ENCODE data around the gene USP54. TPM values are rescaled to one million over a fixed set of nuclear protein-coding genes. Genes with fewer than 3 reads are reported as not detected.

The USP54 gene
- total RNA-seq, 6 experiments from 2014 or later, result 1.5 to 5.7 (median 3.6) TPM

GRCh38 chr10:73494877-73495225, 96.3 kb downstream of the USP54 start:
- no peak for ATAC-seq
- H3K27ac ChIP-seq, result peak overlapping the region; percentile 77 to 90 (median 83)

GRCh38 chr10:73494213-73494612, 96.9 kb downstream of the USP54 start:
- WGBS (ENCODE audit: insufficient coverage, low coverage, low lambda C conversion rate, missing lambda C conversion rate), result 95% methylated on average over 14 of the region's 15 CpGs
- H3K4me3 ChIP-seq, result peak overlapping the region in 1 of 3 donors; percentile 85
- no peak for DNase-seq
- TF ChIP-seq CTCF (IDR thresholded peaks at IDR 0.05) (no peak), POLR2A (IDR thresholded peaks at IDR 0.05) (no peak)
- peaks cover 0 to 18% (median 9%) of the 10 kb centered on the region in 4 donors for H3K4me1 ChIP-seq
- H3K36me3 ChIP-seq, result no peaks in the 10 kb centered on the region
- H3K27ac ChIP-seq, result no peak overlapping the region
- no peaks in the 10 kb centered on the region for H3K9me3 ChIP-seq
- H3K27me3 ChIP-seq, result no peaks in the 10 kb centered on the region
- ATAC-seq, result no peak
- intact Hi-C loops (cut with DNase I), result loop anchor here in 1 of 2 donors (10.0 kb wide), 1 partner anchor 79 kb away; the partner anchor contains the start of gene ANXA7

More at GRCh38 chr10:73494877-73495225, 96.3 kb downstream of the USP54 start:
- no peak for DNase-seq
- TF ChIP-seq POLR2A (IDR thresholded peaks at IDR 0.05), result no peak
- TF ChIP-seq CTCF (IDR thresholded peaks at IDR 0.05), result no peak
- intact Hi-C loops (cut with DNase I), result loop anchor here in 1 of 2 donors (10.0 kb wide), 1 partner anchor 80 kb away; the partner anchor contains the start of gene ANXA7
- H3K36me3 ChIP-seq, result no peaks in the 10 kb centered on the region
- H3K9me3 ChIP-seq, result no peaks in the 10 kb centered on the region
- no peaks in the 10 kb centered on the region for H3K27me3 ChIP-seq
- 3% methylated on average over 2 of the region's 2 CpGs for WGBS (ENCODE audit: insufficient coverage, low coverage, low lambda C conversion rate, missing lambda C conversion rate)
- H3K4me1 ChIP-seq, result peaks cover 0 to 18% (median 9%) of the 10 kb centered on the region in 4 donors
- peak overlapping the region; percentile 73 to 91 (median 85) for H3K4me3 ChIP-seq

GRCh38 chr10:73493781-73494180, 97.4 kb downstream of the USP54 start:
- intact Hi-C loops (cut with DNase I), result loop anchor here in 1 of 2 donors (10.0 kb wide), 1 partner anchor 79 kb away; the partner anchor contains the start of gene ANXA7
- DNase-seq (no peak), ATAC-seq (no peak)
- peaks cover 0 to 18% (median 9%) of the 10 kb centered on the region in 4 donors for H3K4me1 ChIP-seq
- H3K36me3 ChIP-seq, result no peaks in the 10 kb centered on the region
- H3K4me3 ChIP-seq, result no peak overlapping the region
- TF ChIP-seq POLR2A (IDR thresholded peaks at IDR 0.05) (no peak), CTCF (IDR thresholded peaks at IDR 0.05) (no peak)
- H3K9me3 ChIP-seq, result no peaks in the 10 kb centered on the region
- WGBS (ENCODE audit: insufficient coverage, low coverage, low lambda C conversion rate, missing lambda C conversion rate), result 59% methylated on average over 2 of the region's 2 CpGs
- H3K27ac ChIP-seq, result no peak overlapping the region
- H3K27me3 ChIP-seq, result no peaks in the 10 kb centered on the region

GRCh38 chr10:73486601-73487000, 104.5 kb downstream of the USP54 start:
- 100% methylated on average over 4 of the region's 4 CpGs for WGBS (ENCODE audit: insufficient coverage, low coverage, low lambda C conversion rate, missing lambda C conversion rate)
- H3K27ac ChIP-seq, result no peak overlapping the region
- no peak for TF ChIP-seq CTCF (IDR thresholded peaks at IDR 0.05)
- TF ChIP-seq POLR2A (IDR thresholded peaks at IDR 0.05), result no peak
- intact Hi-C loops (cut with DNase I), result no loop called here
- ATAC-seq (no peak), DNase-seq (no peak)
- H3K4me1 ChIP-seq, result no peaks in the 10 kb centered on the region
- H3K9me3 ChIP-seq, result no peaks in the 10 kb centered on the region
- no peaks in the 10 kb centered on the region for H3K27me3 ChIP-seq
- no peak overlapping the region for H3K4me3 ChIP-seq
- peaks cover 0 to 4% (median 0%) of the 10 kb centered on the region in 4 donors for H3K36me3 ChIP-seq

Data from right lobe of liver (tissue), 6 donors.